Activated CD4-positive, alpha-beta T cell treated with anti-CD3 and anti-CD28 coated beads for 36 hours (primary cell): Measurements from ENCODE around the gene OBP2A. TPM values are rescaled to one million over a fixed set of nuclear protein-coding genes. Genes with fewer than 3 reads are reported as not detected.
A peak's percentile ranks its signal among the peaks of the same experiment; 100 is the strongest.
"Not testable (repeated sequence)": the region's sequence is repeated elsewhere in the genome, so short reads cannot be mapped to it uniquely, and the experiment has no call there.

Experiments
- ATAC-seq: fragments of 200-7000 bp; cut with Tn5 transposase; one replicate; pipeline ENCODE4 v1.10.0; 2021; ENCODE audit warnings: mild to moderate bottlenecking, moderate library complexity
- CTCF ChIA-PET: fragments of 350-600 bp; sonication (Branson Sonifier 250); formaldehyde crosslinking; loops from one replicate; lab custom pipeline; 2021; ENCODE audit warnings: antibody characterized with exemption; lab: Charles Lee
- POLR2A ChIA-PET: fragments of 350-600 bp; sonication (Branson Sonifier 250); formaldehyde crosslinking; loops from one replicate; lab custom pipeline; 2021; ENCODE audit warnings: antibody characterized with exemption, inconsistent platforms; lab: Charles Lee
- DNase-seq: peaks from one replicate; pipeline ENCODE4 v3.0.0-alpha.2; 2020
- H3K27ac Mint-ChIP-seq: one replicate; pipeline ENCODE4 v1.8.0; 2021; ENCODE audit warnings: mixed read lengths
- H3K27me3 Mint-ChIP-seq: one replicate; pipeline ENCODE4 v1.8.0; 2021; ENCODE audit warnings: mixed read lengths
- H3K36me3 Mint-ChIP-seq: one replicate; pipeline ENCODE4 v1.8.0; 2021; ENCODE audit warnings: low read depth, mixed read lengths
- H3K4me1 Mint-ChIP-seq: one replicate; pipeline ENCODE4 v1.8.0; 2021; ENCODE audit warnings: mixed read lengths
- H3K4me3 Mint-ChIP-seq: one replicate; pipeline ENCODE4 v1.8.0; 2021; ENCODE audit warnings: mild to moderate bottlenecking, moderate library complexity, mixed read lengths
- H3K9me3 Mint-ChIP-seq: one replicate; pipeline ENCODE4 v1.8.0; 2021; ENCODE audit warnings: low read depth, mixed read lengths
- intact Hi-C, 2 experiments: fragments of 100-400 bp; cut with DNase I in 1 of 2; cut with micrococcal nuclease in 1 of 2; formaldehyde crosslinking; loops; one replicate each; pipeline versions ENCODE4 v1.14.2 to v1.15.1; 2022 to 2024; cut with DNase I, micrococcal nuclease
- total RNA-seq, 2 experiments: library from RNA; stranded (reverse); gene quantifications; one replicate each; pipeline ENCODE4 v1.2.3, GENCODE V29; 2021

OBP2A gene, protein sequence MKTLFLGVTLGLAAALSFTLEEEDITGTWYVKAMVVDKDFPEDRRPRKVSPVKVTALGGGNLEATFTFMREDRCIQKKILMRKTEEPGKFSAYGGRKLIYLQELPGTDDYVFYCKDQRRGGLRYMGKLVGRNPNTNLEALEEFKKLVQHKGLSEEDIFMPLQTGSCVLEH
- not detected for total RNA-seq

DNA sequence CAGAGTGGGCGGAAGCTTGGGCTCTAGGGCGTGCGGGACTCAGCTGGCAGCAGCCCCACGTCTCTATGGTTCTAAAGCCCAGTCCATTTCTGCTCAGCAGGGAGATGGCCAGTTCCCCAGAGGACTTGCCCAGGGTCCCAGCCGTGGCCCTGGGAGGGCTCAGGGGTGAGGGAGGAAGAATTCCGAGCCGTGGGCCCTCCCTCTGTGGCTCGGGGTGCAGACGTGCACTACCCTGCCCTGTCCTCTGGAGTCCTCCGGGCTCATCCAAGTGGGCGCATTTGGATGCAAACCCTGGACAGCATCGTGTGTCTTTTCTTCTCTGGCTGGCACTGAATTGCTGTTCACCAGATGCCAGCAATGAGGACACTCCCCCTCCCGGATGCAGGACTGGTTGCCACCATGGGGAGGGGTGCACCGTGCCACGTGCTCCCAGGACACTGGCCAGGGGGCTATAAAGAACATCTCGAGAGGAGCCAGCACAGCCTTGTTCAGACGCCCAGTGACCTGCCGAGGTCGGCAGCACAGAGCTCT lies at the start of gene OBP2A:
Gene OBP2A (plus strand): TSS at position 481 of the 531 bp plus-strand sequence. CDS start 55 bp downstream, outside the sequence.
- CTCF ChIA-PET, H3K9me3 Mint-ChIP-seq, H3K4me3 Mint-ChIP-seq, H3K27ac Mint-ChIP-seq, H3K36me3 Mint-ChIP-seq, DNase-seq, H3K4me1 Mint-ChIP-seq, POLR2A ChIA-PET, H3K27me3 Mint-ChIP-seq, intact Hi-C loops, ATAC-seq: not testable (repeated sequence)

GRCh38 chr9:135498381-135499126 lies 47.4 kb upstream of the OBP2A start:
- H3K27ac Mint-ChIP-seq: no peak overlapping the region
- peaks cover 19% of the 10 kb centered on the region for H3K36me3 Mint-ChIP-seq
- ATAC-seq (no peak), DNase-seq (no peak)
- H3K9me3 Mint-ChIP-seq: no peaks in the 10 kb centered on the region
- intact Hi-C loops: loop anchor here in 1 of 2 experiments (2.0 kb wide), 1 partner anchor 18 kb away; no protein-coding TSS in a partner anchor
- H3K27me3 Mint-ChIP-seq: no peaks in the 10 kb centered on the region
- no peak overlapping the region for H3K4me3 Mint-ChIP-seq
- H3K4me1 Mint-ChIP-seq: peaks cover 16% of the 10 kb centered on the region
- ChIA-PET POLR2A (no interaction called here), CTCF (interaction anchor here (0.6 kb wide), 1 partner anchor 16 kb away, joined by 3 read pairs; no protein-coding TSS in a partner anchor)

DNA sequence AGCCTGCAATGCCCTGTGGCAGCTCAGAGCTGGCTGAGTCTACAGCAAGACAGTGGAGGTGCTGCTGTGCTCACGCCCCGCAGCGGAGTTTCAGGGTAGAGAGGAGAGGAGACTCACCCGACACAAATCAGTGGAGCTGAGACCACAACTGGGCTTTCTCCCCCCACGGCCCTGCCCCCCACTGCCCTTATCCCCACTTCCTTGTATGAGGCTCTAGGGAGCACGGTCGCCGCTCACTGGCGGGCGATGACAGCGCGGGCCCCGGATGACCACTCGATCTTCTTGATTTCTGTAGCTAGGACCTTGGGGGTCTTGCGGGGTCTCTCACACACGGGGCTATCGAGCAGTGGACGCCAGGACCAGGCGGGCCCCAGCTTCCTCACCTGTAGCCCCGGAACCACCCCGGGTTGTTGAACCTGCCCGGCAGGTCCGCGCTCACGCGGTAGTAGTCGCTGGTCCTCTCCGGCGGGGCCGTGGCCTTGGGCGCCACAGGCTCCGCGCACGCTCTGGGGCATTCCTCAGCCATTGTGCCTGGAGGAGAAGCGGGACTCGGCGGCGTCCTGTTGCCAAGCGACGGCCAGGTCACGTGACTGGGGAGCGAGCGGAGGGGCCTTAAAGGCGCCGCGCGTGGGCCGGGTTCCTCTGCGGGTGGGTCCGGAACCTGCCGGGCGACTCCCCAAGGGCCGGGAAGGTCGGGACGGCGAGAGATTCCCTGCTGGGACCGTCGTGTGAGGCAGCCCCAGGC lies 46.4 kb upstream of the OBP2A start:
- ATAC-seq (peak; percentile 50), DNase-seq (peak; percentile 92)
- H3K36me3 Mint-ChIP-seq: peaks cover 27% of the 10 kb centered on the region
- intact Hi-C loops: loop anchor here (1.0 to 5.0 kb wide), 10 partner anchors 19 to 1474 kb away; partner anchors contain the start of genes BRD3 (in 1 of the 2), BRD3OS (in 1 of the 2), CAMSAP1 (in 1 of the 2) and RNU6ATAC (in 1 of the 2)
- ChIA-PET POLR2A (no interaction called here), CTCF (no interaction called here)
- H3K4me3 Mint-ChIP-seq: peak overlapping the region; percentile 85
- peaks cover 19% of the 10 kb centered on the region for H3K4me1 Mint-ChIP-seq
- no peaks in the 10 kb centered on the region for H3K9me3 Mint-ChIP-seq
- no peaks in the 10 kb centered on the region for H3K27me3 Mint-ChIP-seq
- H3K27ac Mint-ChIP-seq: no peak overlapping the region

GRCh38 chr9:135500071-135500524 lies 45.8 kb upstream of the OBP2A start:
- ChIA-PET POLR2A (no interaction called here), CTCF (no interaction called here)
- H3K9me3 Mint-ChIP-seq: no peaks in the 10 kb centered on the region
- intact Hi-C loops: loop anchor here in 1 of 2 experiments (1.0 to 5.0 kb wide), 10 partner anchors 19 to 1475 kb away; partner anchors contain the start of genes BRD3, BRD3OS, CAMSAP1 and RNU6ATAC
- peak overlapping the region; percentile 85 for H3K4me3 Mint-ChIP-seq
- no peak overlapping the region for H3K27ac Mint-ChIP-seq
- DNase-seq (no peak), ATAC-seq (peak; percentile 5)
- H3K36me3 Mint-ChIP-seq: peaks cover 32% of the 10 kb centered on the region
- H3K4me1 Mint-ChIP-seq: peaks cover 19% of the 10 kb centered on the region
- no peaks in the 10 kb centered on the region for H3K27me3 Mint-ChIP-seq

DNA sequence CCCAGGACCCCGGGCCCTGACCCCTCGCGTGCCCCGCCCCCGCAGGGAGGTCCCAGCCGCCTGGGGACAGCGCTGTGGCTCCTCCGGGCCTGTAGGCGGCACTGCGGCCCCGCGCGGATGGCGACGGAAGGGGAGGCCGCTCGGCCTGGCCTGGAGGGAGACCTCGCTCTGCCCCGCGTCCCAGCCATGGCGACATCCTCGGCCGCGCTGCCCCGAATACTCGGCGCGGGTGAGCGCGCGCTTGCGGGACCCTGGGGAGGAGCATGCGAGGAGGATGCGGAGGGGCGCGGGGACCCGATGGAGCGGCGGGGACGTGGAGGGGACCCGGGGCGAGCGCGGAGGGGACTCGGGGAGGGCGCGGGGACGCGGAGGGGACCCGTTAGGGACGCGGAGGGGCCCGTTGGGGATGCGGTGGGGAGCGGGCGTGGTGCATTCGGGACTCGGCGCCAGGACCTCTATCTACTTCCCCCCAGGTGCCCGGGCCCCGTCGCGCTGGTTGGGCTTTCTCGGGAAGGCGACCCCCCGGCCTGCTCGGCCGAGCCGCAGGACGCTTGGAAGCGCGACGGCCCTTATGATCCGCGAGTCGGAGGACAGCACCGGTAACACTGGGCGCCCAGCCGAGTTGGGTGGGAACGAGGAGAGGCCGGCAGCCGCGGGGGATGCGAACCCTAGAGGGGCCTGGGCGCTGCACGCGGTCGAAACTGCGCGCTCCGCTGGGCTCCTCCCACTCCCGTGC lies 45.2 kb upstream of the OBP2A start, which contains the start of gene MRPS2:
Gene MRPS2 (plus strand): TSS at position 158 of the 736 bp plus-strand sequence. CDS start 29 bp downstream, at position 187.
- POLR2A ChIA-PET: no interaction called here
- Mint-ChIP-seq H3K4me1 (peaks cover 19% of the 10 kb centered on the region), H3K4me3 (peak within 1 kb of the TSS; percentile 85)

GRCh38 chr9:135501261-135502167 lies 44.4 kb upstream of the OBP2A start:
- no peak for DNase-seq
- POLR2A ChIA-PET: no interaction called here
- no peaks in the 10 kb centered on the region for H3K27me3 Mint-ChIP-seq
- H3K4me3 Mint-ChIP-seq: peak overlapping the region; percentile 85
- CTCF ChIA-PET: no interaction called here
- peaks cover 19% of the 10 kb centered on the region for H3K4me1 Mint-ChIP-seq
- H3K27ac Mint-ChIP-seq: peak overlapping the region; percentile 65
- H3K9me3 Mint-ChIP-seq: no peaks in the 10 kb centered on the region
- no peak for ATAC-seq
- intact Hi-C loops: loop anchor here in 1 of 2 experiments (2.0 to 5.0 kb wide), 6 partner anchors 21 to 1434 kb away; partner anchors contain the start of genes BRD3, CAMSAP1, TMEM250 and UBAC1
- H3K36me3 Mint-ChIP-seq: peaks cover 36% of the 10 kb centered on the region

More for the DNA sequence above, 45.2 kb upstream of the OBP2A start, which contains the start of gene MRPS2:
- Mint-ChIP-seq H3K27ac (peak within 1 kb of the TSS; percentile 91), H3K9me3 (no peaks in the 10 kb centered on the region), H3K36me3 (peaks cover 36% of the 10 kb centered on the region), H3K27me3 (no peaks in the 10 kb centered on the region)
- peak; percentile 93 for ATAC-seq
- CTCF ChIA-PET: no interaction called here
- intact Hi-C loops: loop anchor here in 1 of 2 experiments (1.0 to 5.0 kb wide), 10 partner anchors 20 to 1475 kb away; partner anchors contain the start of genes BRD3, BRD3OS, CAMSAP1 and RNU6ATAC
- peak; percentile 91 for DNase-seq

- intact Hi-C loops: loop anchor here in 1 of 2 experiments (5.0 kb wide), 2 partner anchors 100 to 1435 kb away; partner anchors contain the start of gene BRD3
- peaks cover 19% of the 10 kb centered on the region for H3K4me1 Mint-ChIP-seq
- H3K4me3 Mint-ChIP-seq: peak overlapping the region; percentile 85
- DNase-seq (no peak), ATAC-seq (no peak)
- H3K27me3 Mint-ChIP-seq: no peaks in the 10 kb centered on the region
- H3K36me3 Mint-ChIP-seq: peaks cover 36% of the 10 kb centered on the region
- no peaks in the 10 kb centered on the region for H3K9me3 Mint-ChIP-seq
- peak overlapping the region; percentile 19 for H3K27ac Mint-ChIP-seq
- POLR2A ChIA-PET: no interaction called here
- CTCF ChIA-PET: no interaction called here
Observed at GRCh38 chr9:135502168-135502872, 43.6 kb upstream of the OBP2A start.

GRCh38 chr9:135502873-135503321 lies 43.0 kb upstream of the OBP2A start:
- intact Hi-C loops: loop anchor here in 1 of 2 experiments (5.0 kb wide), 2 partner anchors 99 to 1436 kb away; partner anchors contain the start of gene BRD3
- H3K27me3 Mint-ChIP-seq: no peaks in the 10 kb centered on the region
- ChIA-PET POLR2A (no interaction called here), CTCF (no interaction called here)
- H3K4me3 Mint-ChIP-seq: peak overlapping the region; percentile 85
- ATAC-seq (no peak), DNase-seq (no peak)
- H3K4me1 Mint-ChIP-seq: peaks cover 19% of the 10 kb centered on the region
- no peak overlapping the region for H3K27ac Mint-ChIP-seq
- peaks cover 36% of the 10 kb centered on the region for H3K36me3 Mint-ChIP-seq
- H3K9me3 Mint-ChIP-seq: no peaks in the 10 kb centered on the region
